ENCODE data around the gene UNC13D. TPM values are rescaled to one million over a fixed set of nuclear protein-coding genes. Genes with fewer than 3 reads are reported as not detected.

UNC13D gene
- total and polyA plus RNA-seq, 2 of the 4 experiments (the other 2 are of a cell fraction) = under 0.01 to 0.31 TPM

DNA sequence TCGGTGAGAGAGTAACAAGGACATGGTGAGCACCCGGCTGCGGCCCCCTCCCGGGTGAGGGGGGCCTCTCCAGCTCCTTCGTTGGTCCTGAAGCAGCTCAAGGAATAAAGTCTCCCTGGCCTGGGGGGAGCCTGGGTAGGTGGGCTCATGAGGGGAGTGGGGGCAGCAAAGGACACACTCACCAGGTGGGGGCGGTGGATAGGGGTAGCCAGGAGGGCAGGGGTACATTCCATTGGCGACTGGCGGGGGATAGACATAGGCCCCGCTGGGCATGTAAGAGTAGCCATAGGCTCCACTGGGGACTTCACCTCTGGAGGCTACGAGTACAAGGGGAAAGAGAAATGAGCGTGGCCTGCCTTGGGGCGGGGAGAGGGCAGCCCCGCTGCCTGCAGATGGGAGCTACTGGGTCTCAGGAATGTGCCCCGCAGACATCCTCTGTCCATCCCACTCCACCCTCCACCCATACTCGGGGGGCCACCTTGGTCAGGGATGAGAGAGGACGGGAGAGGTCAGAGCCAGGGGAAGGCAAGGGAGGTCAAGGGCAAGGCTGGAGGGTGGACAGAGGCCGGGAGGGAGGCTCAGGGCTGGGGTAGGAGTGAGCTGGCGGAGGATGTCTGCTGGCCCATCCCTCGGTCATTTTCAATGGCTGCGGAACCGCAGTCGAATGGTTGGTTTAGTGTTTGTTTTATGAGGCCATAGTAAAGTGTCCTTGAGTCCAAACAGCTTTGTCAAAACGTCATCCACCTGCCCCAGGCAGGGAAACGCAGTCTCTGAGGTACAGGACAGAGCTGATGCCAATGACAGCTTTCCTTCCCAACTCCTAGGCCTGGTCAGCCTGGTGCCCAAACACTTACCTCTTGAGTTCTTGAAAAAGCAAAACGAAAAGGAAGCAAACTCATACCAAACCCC, 3.7 kb upstream of the UNC13D start:
- Histone ChIP-seq H2AK5ac (ENCODE audit: low read depth, low read length) (no peak overlapping the region), H3K27me3 (ENCODE audit: control insufficient read depth, insufficient read depth, low read length) (no peaks in the 10 kb centered on the region), H3K4me2 (ENCODE audit: low read depth, low read length) (no peak overlapping the region), H3K79me1 (ENCODE audit: low read depth in 1 of 2, low read length in 2 of 2) (peaks cover 0 to 10% of the 10 kb centered on the region in 2 experiments; a peak in 2 of 4 replicates), H3K9me1 (ENCODE audit: insufficient read depth, low read length) (0 out of 2 replicates have a peak, but pooled peaks cover 4% of the 10 kb centered on the region), H2AFZ (replicated peaks; ENCODE audit: low read length, poor library complexity) (no peak overlapping the region), H2BK15ac (ENCODE audit: low read depth, low read length) (no peak overlapping the region), H2BK20ac (ENCODE audit: low read depth, low read length) (no peak overlapping the region), H3K56ac (ENCODE audit: extremely low read depth, insufficient read depth, low read length) (no peak overlapping the region), H4K91ac (ENCODE audit: insufficient read depth, low read depth, low read length) (no peak overlapping the region), H4K5ac (ENCODE audit: low read depth, low read length) (no peak overlapping the region), H3K4ac (ENCODE audit: low read depth, low read length) (no peak overlapping the region), H2BK120ac (ENCODE audit: low read depth, low read length) (no peak overlapping the region), H2BK5ac (ENCODE audit: low read depth, low read length, poor library complexity, severe bottlenecking) (no peak overlapping the region), H3K36me3 (ENCODE audit: control insufficient read depth, insufficient read depth, low read length) (peaks cover 52% of the 10 kb centered on the region), H3K14ac (replicated peaks; ENCODE audit: low read depth, low read length) (no peak overlapping the region), H2AK9ac (replicated peaks; ENCODE audit: low read depth, low read length, poor library complexity) (no peak overlapping the region), H3K9ac (ENCODE audit: low read depth, low read length) (no peak overlapping the region), H3K4me3 (ENCODE audit: insufficient read depth, low read depth, low read length) (no peak overlapping the region), H3K9me3 (ENCODE audit: control insufficient read depth, insufficient read depth, low read length) (no peaks in the 10 kb centered on the region), H3K27ac (ENCODE audit: insufficient read depth, low read length) (no peak overlapping the region), H4K8ac (ENCODE audit: low read depth in 2 of 2, low read length in 2 of 2) (no peak overlapping the region), H3K18ac (ENCODE audit: low read depth, low read length) (no peak overlapping the region), H3K23ac (ENCODE audit: low read depth, low read length) (no peak overlapping the region), H3K4me1 (ENCODE audit: control insufficient read depth, insufficient read depth, low read length) (peaks cover 6% of the 10 kb centered on the region), H4K20me1 (ENCODE audit: insufficient read depth, low read length) (peaks cover 7% of the 10 kb centered on the region)
- in situ Hi-C loops (cut with MboI; ENCODE audit: low sequenced_read_pairs) = no loop called here
- dilution Hi-C loops (cut with HindIII; ENCODE audit: low sequenced_read_pairs, unreplicated experiment) = no loop called here
- ATAC-seq (ENCODE audit: low read depth) = no peak
- ChIA-PET POLR2A (ENCODE audit: unreplicated experiment) (no interaction called here), CTCF (no interaction called here)
- TF ChIP-seq RFX5 (IDR thresholded peaks at IDR 0.05; ENCODE audit: low read depth, low read length) = no peak
- no peak for TF ChIP-seq RCOR1 (IDR thresholded peaks at IDR 0.05; ENCODE audit: insufficient replicate concordance, low read length)
- no peak for TF ChIP-seq CTCF (conservative IDR thresholded peaks at IDR 0.05; ENCODE audit: low read depth, low read length)
- TF ChIP-seq, protein P1, sequence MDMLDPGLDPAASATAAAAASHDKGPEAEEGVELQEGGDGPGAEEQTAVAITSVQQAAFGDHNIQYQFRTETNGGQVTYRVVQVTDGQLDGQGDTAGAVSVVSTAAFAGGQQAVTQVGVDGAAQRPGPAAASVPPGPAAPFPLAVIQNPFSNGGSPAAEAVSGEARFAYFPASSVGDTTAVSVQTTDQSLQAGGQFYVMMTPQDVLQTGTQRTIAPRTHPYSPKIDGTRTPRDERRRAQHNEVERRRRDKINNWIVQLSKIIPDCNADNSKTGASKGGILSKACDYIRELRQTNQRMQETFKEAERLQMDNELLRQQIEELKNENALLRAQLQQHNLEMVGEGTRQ (IDR thresholded peaks at IDR 0.05; ENCODE audit: low read depth, low read length) = no peak
- TF ChIP-seq POLR2A (IDR thresholded peaks at IDR 0.05; ENCODE audit: low read depth, low read length) = no peak
- TF ChIP-seq, protein P2, sequence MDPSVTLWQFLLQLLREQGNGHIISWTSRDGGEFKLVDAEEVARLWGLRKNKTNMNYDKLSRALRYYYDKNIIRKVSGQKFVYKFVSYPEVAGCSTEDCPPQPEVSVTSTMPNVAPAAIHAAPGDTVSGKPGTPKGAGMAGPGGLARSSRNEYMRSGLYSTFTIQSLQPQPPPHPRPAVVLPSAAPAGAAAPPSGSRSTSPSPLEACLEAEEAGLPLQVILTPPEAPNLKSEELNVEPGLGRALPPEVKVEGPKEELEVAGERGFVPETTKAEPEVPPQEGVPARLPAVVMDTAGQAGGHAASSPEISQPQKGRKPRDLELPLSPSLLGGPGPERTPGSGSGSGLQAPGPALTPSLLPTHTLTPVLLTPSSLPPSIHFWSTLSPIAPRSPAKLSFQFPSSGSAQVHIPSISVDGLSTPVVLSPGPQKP (IDR thresholded peaks at IDR 0.05; ENCODE audit: borderline replicate concordance, low read depth, low read length) = no peak
- TF ChIP-seq RAD21 (IDR thresholded peaks at IDR 0.05; ENCODE audit: low read length) = no peak
- TF ChIP-seq CEBPB (IDR thresholded peaks at IDR 0.05; ENCODE audit: low read depth, low read length) = no peak
- TF ChIP-seq FOS (IDR thresholded peaks at IDR 0.05; ENCODE audit: low read depth, low read length) = no peak
- TF ChIP-seq SMC3 (IDR thresholded peaks at IDR 0.05; ENCODE audit: low read depth, low read length) = no peak
- 79% methylated on average over 12 of the region's 25 CpGs; no CpG with 5 or more reads in 1 of the 2 experiments for WGBS, 2 experiments (ENCODE audit: extremely low coverage in 2 of 2, insufficient read length in 1 of 2)
- intact Hi-C loops (cut with micrococcal nuclease) = no loop called here
- no TSS peak for BruUV-seq (replicated peaks)
- DNase-seq = no peak

All from IMR-90 (cell line).